Measurements from ENCODE around the gene OR5H14. TPM values are rescaled to one million over a fixed set of nuclear protein-coding genes. Genes with fewer than 3 reads are reported as not detected.
"Not testable (repeated sequence)": the region's sequence is repeated elsewhere in the genome, so short reads cannot be mapped to it uniquely, and the experiment has no call there.

OR5H14 gene
- total RNA-seq, 1 experiment from 2014 or later = not detected

GRCh38 chr3:98196293-98196692 is 49.0 kb downstream of the OR5H14 start:
- DNase-seq (ENCODE audit: low spot score) = not testable (repeated sequence)

DNA sequence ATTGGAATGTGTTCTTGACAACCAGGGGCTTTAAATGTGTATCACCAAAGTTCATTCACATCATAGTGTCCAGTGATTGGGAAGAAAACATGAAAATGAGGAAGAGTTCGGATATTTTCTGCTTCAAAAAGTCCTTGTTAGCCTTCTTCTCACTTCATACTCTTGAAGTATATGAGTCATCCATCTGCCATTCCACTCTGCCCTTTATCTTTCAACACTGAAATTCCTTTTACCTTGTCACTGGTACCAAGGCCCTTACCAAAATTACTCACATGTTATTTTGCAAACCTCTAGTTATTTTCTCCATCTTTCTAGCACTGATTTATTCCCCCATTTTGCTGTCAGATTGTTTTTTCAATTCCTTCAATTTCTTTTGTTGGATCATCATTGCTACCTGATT is 51.7 kb downstream of the OR5H14 start:
- no peak for DNase-seq (ENCODE audit: low spot score)

Other genes with a start within 250 kb of the OR5H14 start
- gene RIOX2, start 175.0 kb upstream of the OR5H14 start, total RNA-seq (2014; rRNA removed; shearing (Covaris generic)) = 29.9 and 33.2 TPM in 2 replicates
- not detected in 2 replicates for gene GABRR3, start 112.2 kb upstream of the OR5H14 start, total RNA-seq (2014; rRNA removed; shearing (Covaris generic))
- gene OR5AC2, start 60.3 kb upstream of the OR5H14 start, total RNA-seq (2014; rRNA removed; shearing (Covaris generic)) = not detected in 2 replicates
- gene OR5H1, start 16.8 kb upstream of the OR5H14 start, total RNA-seq (2014; rRNA removed; shearing (Covaris generic)) = not detected in 2 replicates
- not detected in 2 replicates for gene OR5H15, start 19.2 kb downstream of the OR5H14 start, total RNA-seq (2014; rRNA removed; shearing (Covaris generic))
- gene OR5H6, start 116.8 kb downstream of the OR5H14 start, total RNA-seq (2014; rRNA removed; shearing (Covaris generic)) = not detected in 2 replicates
- gene OR5H2, start 135.0 kb downstream of the OR5H14 start, total RNA-seq (2014; rRNA removed; shearing (Covaris generic)) = not detected in 2 replicates
- not detected in 2 replicates for gene OR5K4, start 206.4 kb downstream of the OR5H14 start, total RNA-seq (2014; rRNA removed; shearing (Covaris generic))
- not detected in 2 replicates for gene OR5K3, start 243.2 kb downstream of the OR5H14 start, total RNA-seq (2014; rRNA removed; shearing (Covaris generic))